ENCODE results near the gene STAT5A. TPM values are rescaled to one million over a fixed set of nuclear protein-coding genes. Genes with fewer than 3 reads are reported as not detected.

Gene STAT5A
- total and polyA plus RNA-seq, 9 of the 15 experiments (the other 6 are each of a cell fraction or from before 2014, with no cell fraction given) = 79.9 to 415 (median 196) TPM

DNA sequence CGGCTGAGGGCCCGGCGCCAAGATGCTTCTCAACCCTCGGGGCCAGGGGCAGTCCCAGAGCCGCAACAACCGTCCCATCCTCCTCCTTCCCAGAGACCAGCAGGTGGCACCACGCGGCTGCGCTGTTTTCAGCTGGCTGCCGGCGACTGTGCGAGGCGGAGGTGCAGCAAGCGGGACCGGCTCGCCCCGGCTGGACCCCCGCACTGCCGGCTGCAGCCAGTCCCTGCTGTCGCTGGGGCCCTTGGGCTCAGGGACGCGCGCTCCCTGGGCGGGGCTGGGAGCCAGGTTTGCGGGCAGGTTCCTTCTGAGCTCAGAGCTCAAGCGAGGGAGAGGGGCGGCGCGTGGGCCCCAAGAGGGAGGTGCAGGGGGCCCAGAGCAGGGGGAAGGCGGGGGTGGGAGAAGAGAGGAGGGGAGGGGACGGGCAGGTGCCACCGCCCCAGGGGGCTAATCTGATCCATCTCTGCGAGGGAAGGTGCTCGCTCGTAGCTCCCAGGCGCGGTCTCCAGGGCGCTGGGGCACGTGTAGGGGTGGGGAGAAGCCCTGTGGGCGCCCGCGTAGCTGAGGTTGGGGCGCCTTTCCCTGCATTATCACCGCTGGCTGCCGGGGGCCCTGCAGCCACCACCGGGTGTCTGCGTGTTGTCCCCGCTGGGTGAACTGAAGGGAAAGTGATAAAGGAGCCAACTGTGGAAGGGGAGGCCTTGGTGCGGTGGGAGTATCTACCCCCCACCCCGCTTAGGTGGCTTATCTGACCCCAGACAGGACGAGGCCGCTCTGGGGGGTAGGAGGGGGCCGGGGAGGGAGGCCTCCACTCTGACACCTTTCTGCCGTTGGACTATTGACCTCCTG, 24.2 kb downstream of the STAT5A start (continued):
- TF ChIP-seq, protein P1, sequence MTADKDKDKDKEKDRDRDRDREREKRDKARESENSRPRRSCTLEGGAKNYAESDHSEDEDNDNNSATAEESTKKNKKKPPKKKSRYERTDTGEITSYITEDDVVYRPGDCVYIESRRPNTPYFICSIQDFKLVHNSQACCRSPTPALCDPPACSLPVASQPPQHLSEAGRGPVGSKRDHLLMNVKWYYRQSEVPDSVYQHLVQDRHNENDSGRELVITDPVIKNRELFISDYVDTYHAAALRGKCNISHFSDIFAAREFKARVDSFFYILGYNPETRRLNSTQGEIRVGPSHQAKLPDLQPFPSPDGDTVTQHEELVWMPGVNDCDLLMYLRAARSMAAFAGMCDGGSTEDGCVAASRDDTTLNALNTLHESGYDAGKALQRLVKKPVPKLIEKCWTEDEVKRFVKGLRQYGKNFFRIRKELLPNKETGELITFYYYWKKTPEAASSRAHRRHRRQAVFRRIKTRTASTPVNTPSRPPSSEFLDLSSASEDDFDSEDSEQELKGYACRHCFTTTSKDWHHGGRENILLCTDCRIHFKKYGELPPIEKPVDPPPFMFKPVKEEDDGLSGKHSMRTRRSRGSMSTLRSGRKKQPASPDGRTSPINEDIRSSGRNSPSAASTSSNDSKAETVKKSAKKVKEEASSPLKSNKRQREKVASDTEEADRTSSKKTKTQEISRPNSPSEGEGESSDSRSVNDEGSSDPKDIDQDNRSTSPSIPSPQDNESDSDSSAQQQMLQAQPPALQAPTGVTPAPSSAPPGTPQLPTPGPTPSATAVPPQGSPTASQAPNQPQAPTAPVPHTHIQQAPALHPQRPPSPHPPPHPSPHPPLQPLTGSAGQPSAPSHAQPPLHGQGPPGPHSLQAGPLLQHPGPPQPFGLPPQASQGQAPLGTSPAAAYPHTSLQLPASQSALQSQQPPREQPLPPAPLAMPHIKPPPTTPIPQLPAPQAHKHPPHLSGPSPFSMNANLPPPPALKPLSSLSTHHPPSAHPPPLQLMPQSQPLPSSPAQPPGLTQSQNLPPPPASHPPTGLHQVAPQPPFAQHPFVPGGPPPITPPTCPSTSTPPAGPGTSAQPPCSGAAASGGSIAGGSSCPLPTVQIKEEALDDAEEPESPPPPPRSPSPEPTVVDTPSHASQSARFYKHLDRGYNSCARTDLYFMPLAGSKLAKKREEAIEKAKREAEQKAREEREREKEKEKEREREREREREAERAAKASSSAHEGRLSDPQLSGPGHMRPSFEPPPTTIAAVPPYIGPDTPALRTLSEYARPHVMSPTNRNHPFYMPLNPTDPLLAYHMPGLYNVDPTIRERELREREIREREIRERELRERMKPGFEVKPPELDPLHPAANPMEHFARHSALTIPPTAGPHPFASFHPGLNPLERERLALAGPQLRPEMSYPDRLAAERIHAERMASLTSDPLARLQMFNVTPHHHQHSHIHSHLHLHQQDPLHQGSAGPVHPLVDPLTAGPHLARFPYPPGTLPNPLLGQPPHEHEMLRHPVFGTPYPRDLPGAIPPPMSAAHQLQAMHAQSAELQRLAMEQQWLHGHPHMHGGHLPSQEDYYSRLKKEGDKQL (CRISPR knock-in tag; IDR thresholded peaks at IDR 0.05; ENCODE audit: borderline replicate concordance) = no peak
- 0 out of 2 replicates have a peak, but pooled peaks have one; percentile 38 for TF ChIP-seq HMGXB4 (CRISPR knock-in tag; IDR thresholded peaks at IDR 0.05)
- TF ChIP-seq ZFP91 (CRISPR knock-in tag; IDR thresholded peaks at IDR 0.05) = no peak
- TF ChIP-seq ESRRB (CRISPR knock-in tag; IDR thresholded peaks at IDR 0.05; ENCODE audit: borderline replicate concordance) = peak; percentile 84; the same call in 1 of the 2 replicates
- TF ChIP-seq, protein P2, sequence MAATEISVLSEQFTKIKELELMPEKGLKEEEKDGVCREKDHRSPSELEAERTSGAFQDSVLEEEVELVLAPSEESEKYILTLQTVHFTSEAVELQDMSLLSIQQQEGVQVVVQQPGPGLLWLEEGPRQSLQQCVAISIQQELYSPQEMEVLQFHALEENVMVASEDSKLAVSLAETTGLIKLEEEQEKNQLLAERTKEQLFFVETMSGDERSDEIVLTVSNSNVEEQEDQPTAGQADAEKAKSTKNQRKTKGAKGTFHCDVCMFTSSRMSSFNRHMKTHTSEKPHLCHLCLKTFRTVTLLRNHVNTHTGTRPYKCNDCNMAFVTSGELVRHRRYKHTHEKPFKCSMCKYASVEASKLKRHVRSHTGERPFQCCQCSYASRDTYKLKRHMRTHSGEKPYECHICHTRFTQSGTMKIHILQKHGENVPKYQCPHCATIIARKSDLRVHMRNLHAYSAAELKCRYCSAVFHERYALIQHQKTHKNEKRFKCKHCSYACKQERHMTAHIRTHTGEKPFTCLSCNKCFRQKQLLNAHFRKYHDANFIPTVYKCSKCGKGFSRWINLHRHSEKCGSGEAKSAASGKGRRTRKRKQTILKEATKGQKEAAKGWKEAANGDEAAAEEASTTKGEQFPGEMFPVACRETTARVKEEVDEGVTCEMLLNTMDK (IDR thresholded peaks at IDR 0.05; ENCODE audit: borderline replicate concordance, insufficient read depth, low read depth, low read length, poor library complexity, severe bottlenecking) = peak; percentile 86
- TF ChIP-seq SMAD4 (CRISPR knock-in tag; conservative IDR thresholded peaks at IDR 0.05) = peak; percentile 97
- TF ChIP-seq ZNF232 (CRISPR knock-in tag; IDR thresholded peaks at IDR 0.05) = no peak
- TF ChIP-seq HLTF (IDR thresholded peaks at IDR 0.05) = no peak
- TF ChIP-seq TRIM25 (IDR thresholded peaks at IDR 0.05; ENCODE audit: borderline replicate concordance) = no peak
- TF ChIP-seq ASH1L (IDR thresholded peaks at IDR 0.05; ENCODE audit: borderline replicate concordance, low read depth, partially characterized antibody) = no peak

Measured in K562 (cell line).